Neural crest cell (in vitro differentiated cells): Measurements from ENCODE around the gene RAPGEF1. TPM values are rescaled to one million over a fixed set of nuclear protein-coding genes. Genes with fewer than 3 reads are reported as not detected.

Experiments used
- DNase-seq: peaks from one replicate; pipeline ENCODE4 v3.0.0; 2021; ENCODE audit warnings: low read depth, mixed read lengths, low spot score
- H3K27ac Mint-ChIP-seq: one replicate; pipeline ENCODE4 v1.8.0; 2021; ENCODE audit warnings: mild to moderate bottlenecking, mixed read lengths; ENCODE audit not compliant: unreplicated experiment
- H3K27me3 Mint-ChIP-seq: 2 replicates; pipeline ENCODE4 v1.8.0; 2021; ENCODE audit warnings: low read depth, mild to moderate bottlenecking, mixed read lengths
- H3K36me3 Mint-ChIP-seq: 2 replicates; pipeline ENCODE4 v1.8.0; 2021; ENCODE audit warnings: low read depth, mild to moderate bottlenecking, mixed read lengths
- H3K4me1 Mint-ChIP-seq: 2 replicates; pipeline ENCODE4 v1.8.0; 2021; ENCODE audit warnings: mixed read lengths
- H3K4me3 Mint-ChIP-seq: one replicate; pipeline ENCODE4 v1.8.0; 2021; ENCODE audit warnings: mild to moderate bottlenecking, mixed read lengths
- H3K9me3 Mint-ChIP-seq: 2 replicates; pipeline ENCODE4 v1.8.0; 2021; ENCODE audit warnings: mixed read lengths
- total RNA-seq: library from RNA; stranded (reverse); gene quantifications from 2 replicates; pipeline ENCODE4 v1.2.1, GENCODE V29; 2021
- TF ChIP-seq, protein P1 (sequence below): fragments of 200-600 bp; sonication (generic); conservative IDR thresholded peaks from 2 replicates; pipeline ENCODE4 v1.5.0; 2021; ENCODE audit warnings: antibody characterized with exemption, mild to moderate bottlenecking

RAPGEF1 gene
- total RNA-seq, 1 donor from 2014 or later = 68.1 TPM

DNA sequence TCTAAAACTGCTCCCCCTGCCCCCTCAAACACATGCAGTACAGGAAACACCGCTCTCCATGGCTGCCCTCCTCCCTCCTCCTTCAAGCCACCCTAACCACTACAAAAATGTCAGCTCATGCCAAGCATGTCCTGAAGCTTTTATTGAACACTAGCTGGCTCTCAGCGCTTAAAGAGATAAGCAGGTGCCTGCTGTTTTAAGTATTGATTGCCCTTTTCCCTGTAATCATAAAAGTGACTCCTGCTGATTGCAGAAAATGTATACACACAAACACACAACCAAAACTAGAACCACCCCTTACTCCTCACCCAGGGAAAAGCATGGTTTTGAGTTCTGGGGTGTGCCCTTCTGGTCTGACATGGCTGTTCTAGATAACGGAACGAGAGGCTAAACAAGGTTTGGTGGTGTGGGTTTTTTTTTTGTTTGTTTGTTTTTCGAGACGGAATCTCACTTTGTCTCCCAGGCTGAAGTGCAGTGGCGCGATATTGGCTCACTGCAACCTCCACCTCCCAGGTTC, 205.1 kb downstream of the RAPGEF1 start:
- H3K27me3 Mint-ChIP-seq = no peaks in the 10 kb centered on the region
- H3K4me1 Mint-ChIP-seq = peaks cover 7% of the 10 kb centered on the region
- TF ChIP-seq, protein P1, sequence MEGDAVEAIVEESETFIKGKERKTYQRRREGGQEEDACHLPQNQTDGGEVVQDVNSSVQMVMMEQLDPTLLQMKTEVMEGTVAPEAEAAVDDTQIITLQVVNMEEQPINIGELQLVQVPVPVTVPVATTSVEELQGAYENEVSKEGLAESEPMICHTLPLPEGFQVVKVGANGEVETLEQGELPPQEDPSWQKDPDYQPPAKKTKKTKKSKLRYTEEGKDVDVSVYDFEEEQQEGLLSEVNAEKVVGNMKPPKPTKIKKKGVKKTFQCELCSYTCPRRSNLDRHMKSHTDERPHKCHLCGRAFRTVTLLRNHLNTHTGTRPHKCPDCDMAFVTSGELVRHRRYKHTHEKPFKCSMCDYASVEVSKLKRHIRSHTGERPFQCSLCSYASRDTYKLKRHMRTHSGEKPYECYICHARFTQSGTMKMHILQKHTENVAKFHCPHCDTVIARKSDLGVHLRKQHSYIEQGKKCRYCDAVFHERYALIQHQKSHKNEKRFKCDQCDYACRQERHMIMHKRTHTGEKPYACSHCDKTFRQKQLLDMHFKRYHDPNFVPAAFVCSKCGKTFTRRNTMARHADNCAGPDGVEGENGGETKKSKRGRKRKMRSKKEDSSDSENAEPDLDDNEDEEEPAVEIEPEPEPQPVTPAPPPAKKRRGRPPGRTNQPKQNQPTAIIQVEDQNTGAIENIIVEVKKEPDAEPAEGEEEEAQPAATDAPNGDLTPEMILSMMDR = no peak
- peaks cover 5% of the 10 kb centered on the region for H3K9me3 Mint-ChIP-seq
- DNase-seq = no peak
- peak overlapping the region; percentile 90 for H3K27ac Mint-ChIP-seq
- H3K36me3 Mint-ChIP-seq = no peaks in the 10 kb centered on the region
- H3K4me3 Mint-ChIP-seq = peak overlapping the region; percentile 51

DNA sequence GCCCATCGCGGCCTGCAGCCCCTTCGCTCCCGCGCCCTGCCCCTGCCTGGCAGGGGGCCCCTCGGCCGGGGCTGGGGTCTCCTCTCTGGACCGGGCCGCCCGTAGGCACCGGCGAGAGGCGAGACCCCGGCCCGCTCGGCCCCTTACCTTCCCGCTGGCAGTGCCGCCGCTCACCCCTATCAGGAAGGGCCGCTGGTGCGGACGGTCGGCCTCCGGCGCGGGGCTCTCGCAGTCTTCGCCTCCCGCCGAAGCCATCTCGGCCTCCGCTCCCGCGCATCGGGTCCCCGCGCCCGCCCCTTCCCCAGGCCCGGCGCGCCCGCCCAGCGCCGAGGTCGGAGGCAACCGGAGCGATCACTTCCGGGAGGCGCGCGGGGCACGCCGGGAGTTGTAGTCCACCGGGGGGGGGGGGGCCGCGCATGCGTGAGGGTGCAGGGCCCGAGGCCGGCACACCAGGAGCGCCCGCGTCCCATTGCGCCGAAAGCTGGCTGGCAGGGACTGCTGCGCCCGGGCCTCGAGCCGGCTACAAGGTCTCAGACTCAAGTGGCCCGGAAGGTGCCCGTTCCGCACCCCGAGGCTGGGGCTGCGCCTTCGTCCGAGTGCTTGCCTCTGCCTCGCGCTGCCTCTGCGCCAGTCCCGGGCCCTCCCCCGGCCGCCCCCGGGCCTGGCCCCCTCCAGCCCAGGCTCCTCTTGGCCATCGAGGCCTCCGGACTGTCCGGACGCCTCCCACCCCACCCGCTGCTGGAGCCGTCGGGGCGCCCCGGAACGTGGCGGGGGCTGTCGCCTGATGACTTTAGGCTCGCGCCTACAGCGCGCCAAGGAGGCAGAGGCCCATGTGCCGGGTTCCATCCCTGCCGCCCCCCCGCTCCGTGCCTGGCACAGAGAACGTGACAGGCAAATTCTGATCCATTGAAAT, 208.7 kb downstream of the RAPGEF1 start, which contains the start of gene UCK1:
UCK1 (minus strand) TSS at position 344 of the 913 bp plus-strand sequence; CDS start at position 255, 89 bp downstream.
- Mint-ChIP-seq H3K27me3 (no peaks in the 10 kb centered on the region), H3K27ac (peak within 1 kb of the TSS; percentile 72)
- TF ChIP-seq, protein P1 = peak; percentile 4

DNA sequence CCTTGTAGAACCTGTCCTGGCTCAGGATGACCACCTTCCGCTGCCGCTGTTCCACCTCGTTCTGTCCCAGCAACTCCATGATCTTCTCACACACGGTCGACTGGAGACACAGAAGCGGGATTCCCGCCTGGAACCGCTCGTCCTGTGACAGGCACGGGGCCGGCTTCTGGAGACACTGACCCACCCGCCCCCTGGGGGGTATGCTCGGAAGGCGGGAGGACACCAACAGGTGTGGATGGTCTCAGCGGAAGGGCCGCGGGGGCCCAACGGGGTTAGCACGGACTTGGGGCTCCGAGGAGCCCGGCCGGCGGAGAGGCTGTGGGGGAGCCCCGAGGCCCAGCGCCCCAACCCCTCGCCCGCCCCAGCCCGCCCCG, 209.3 kb downstream of the RAPGEF1 start:
- DNase-seq = peak; percentile 32
- H3K27ac Mint-ChIP-seq = peak overlapping the region; percentile 72
- peak overlapping the region; percentile 85 for H3K4me3 Mint-ChIP-seq
- TF ChIP-seq, protein P1 = peak; percentile 33
- H3K4me1 Mint-ChIP-seq = peaks cover 9% of the 10 kb centered on the region
- H3K9me3 Mint-ChIP-seq = no peaks in the 10 kb centered on the region
- peaks cover 3% of the 10 kb centered on the region for H3K36me3 Mint-ChIP-seq
- H3K27me3 Mint-ChIP-seq = no peaks in the 10 kb centered on the region

More for the DNA sequence above, 208.7 kb downstream of the RAPGEF1 start, which contains the start of gene UCK1:
- DNase-seq = peak; percentile 72
- peak within 1 kb of the TSS; percentile 85 for H3K4me3 Mint-ChIP-seq
- peaks cover 9% of the 10 kb centered on the region for H3K4me1 Mint-ChIP-seq
- H3K36me3 Mint-ChIP-seq = peaks cover 3% of the 10 kb centered on the region
- no peaks in the 10 kb centered on the region for H3K9me3 Mint-ChIP-seq

DNA sequence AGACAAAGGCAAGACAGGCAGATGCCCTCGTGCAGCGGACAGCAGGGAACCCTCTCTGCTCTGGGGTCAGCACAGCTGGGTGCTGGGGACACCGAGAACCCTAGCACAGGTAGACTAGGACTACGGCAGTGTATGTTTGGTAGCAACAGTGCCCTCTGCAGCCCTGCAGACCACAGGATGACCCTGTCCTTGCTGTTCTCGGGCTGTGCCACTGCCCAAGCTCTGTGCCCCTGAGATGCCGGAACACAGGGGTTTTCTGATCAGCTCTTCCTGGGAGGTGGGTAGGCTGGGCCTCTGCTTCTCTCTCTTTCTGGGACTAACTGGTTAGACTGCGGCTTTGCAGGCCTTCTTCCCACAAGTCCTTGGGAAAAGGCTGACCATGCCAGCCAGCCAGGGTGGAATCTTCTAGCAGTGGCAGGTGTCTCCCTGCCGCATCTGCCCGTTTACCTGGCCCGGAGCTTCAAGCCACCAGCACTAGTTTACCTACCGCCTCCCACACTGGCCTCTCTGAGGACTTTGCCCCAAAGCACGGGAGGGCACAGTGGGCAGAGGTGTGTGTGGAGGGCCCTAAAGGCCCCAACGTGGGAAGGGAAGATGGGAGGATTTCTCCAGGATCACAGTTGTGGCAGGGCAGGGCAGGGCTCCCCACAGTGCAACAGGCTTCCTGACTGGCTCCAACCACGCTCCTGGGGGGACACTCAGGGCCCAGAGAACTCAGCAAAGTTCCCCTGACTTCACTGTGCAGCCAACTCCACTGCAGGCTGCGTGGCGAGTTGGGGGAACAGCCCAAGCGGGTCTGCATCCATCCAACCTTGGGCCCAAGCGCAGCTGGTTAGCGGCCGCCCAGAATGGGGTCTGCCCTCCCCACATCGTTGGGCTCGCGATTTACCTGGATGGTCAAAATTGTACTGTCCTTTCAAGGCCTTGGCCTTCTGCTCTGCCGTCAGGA, 210.0 kb downstream of the RAPGEF1 start:
- TF ChIP-seq, protein P1 = no peak
- Mint-ChIP-seq H3K4me1 (peaks cover 9% of the 10 kb centered on the region), H3K27me3 (no peaks in the 10 kb centered on the region), H3K36me3 (peaks cover 3% of the 10 kb centered on the region), H3K4me3 (peak overlapping the region; percentile 85), H3K27ac (peak overlapping the region; percentile 72), H3K9me3 (no peaks in the 10 kb centered on the region)
- no peak for DNase-seq

DNA sequence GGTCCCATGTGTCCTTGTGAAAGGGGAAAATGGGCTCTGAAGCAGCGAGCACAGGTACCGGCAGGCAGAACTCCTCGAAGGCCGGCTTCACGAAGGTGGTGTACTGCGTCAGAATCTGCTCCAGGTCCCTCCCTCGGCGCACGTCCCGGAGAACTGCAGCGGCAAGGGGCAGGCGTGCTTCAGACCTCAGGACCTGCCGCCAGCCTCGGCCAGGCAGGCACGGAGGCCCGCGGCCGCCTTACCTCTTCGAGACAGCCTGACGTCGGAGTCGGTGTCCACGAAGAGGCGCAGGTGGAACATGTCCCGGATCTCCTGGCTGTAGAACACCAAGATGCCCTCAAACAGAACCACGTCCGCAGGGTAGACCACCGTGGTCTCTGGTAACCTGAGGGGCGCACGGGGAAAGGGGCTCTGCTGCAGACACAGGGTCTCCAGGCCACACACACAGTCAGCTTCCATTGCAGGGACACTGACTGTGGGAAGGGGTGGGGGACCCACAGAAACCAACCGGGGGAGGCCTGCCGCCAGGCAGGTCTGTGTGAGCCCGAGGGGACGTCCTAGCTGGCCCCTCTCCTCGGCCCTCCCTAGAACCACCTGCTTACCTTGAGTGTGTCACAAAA, 210.9 kb downstream of the RAPGEF1 start:
- Mint-ChIP-seq H3K36me3 (peaks cover 3% of the 10 kb centered on the region), H3K27me3 (no peaks in the 10 kb centered on the region), H3K4me3 (peak overlapping the region; percentile 85), H3K27ac (no peak overlapping the region), H3K4me1 (peaks cover 9% of the 10 kb centered on the region), H3K9me3 (no peaks in the 10 kb centered on the region)
- no peak for DNase-seq
- TF ChIP-seq, protein P1 = no peak
